PC-9 (cell line): Measurements from ENCODE around the gene AEN. TPM values are rescaled to one million over a fixed set of nuclear protein-coding genes. Genes with fewer than 3 reads are reported as not detected.

Experiments used
- BruUV-seq: library from RNA; stranded (reverse); fragments of 400-500 nt; replicated peaks from 2 replicates; lab custom pipeline; 2021; lab: Mats Ljungman, UMichigan
- CTCF ChIA-PET: fragments of 300-600 bp; sonication (Branson Sonifier 250); formaldehyde crosslinking; loops from one replicate; lab custom pipeline; 2022; ENCODE audit warnings: antibody characterized with exemption; lab: Charles Lee
- POLR2A ChIA-PET: fragments of 300-600 bp; sonication (Branson Sonifier 250); formaldehyde crosslinking; loops from one replicate; lab custom pipeline; 2022; ENCODE audit warnings: antibody characterized with exemption; ENCODE audit not compliant: unreplicated experiment; lab: Charles Lee
- DNase-seq, 2 experiments: peaks; one replicate each; pipeline versions ENCODE4 v3.0.0 to v3.0.0-alpha.2; 2015 to 2022; ENCODE audit warnings: mixed read lengths in 1 of 2
- H2AFZ ChIP-seq: fragments of 200-600 bp; sonication (generic); 2 replicates; pipeline ENCODE4 v1.8.1; 2017; ENCODE audit warnings: antibody characterized with exemption
- H3F3A ChIP-seq: fragments of 200-600 bp; sonication (generic); 2 replicates; pipeline ENCODE4 v1.8.1; 2017; ENCODE audit warnings: antibody characterized with exemption, mild to moderate bottlenecking, low read depth; ENCODE audit not compliant: insufficient read depth
- H3K27ac ChIP-seq: fragments of 200-600 bp; sonication (generic); 2 replicates; pipeline ENCODE4 v1.6.1; 2016; ENCODE audit warnings: mixed run types
- H3K27me3 ChIP-seq: fragments of 200-600 bp; sonication (generic); 2 replicates; pipeline ENCODE4 v1.6.1; 2016; ENCODE audit warnings: low read depth, mixed run types; ENCODE audit not compliant: insufficient read depth
- H3K36me3 ChIP-seq: fragments of 200-600 bp; sonication (generic); 2 replicates; pipeline ENCODE4 v1.6.1; 2016; ENCODE audit warnings: low read depth, mixed run types
- H3K4me1 ChIP-seq: fragments of 200-600 bp; sonication (generic); replicated peaks from 2 replicates; pipeline ENCODE4 v1.6.1; 2016; ENCODE audit warnings: mixed run types; ENCODE audit not compliant: insufficient read depth
- H3K4me2 ChIP-seq: fragments of 200-600 bp; sonication (generic); 2 replicates; pipeline ENCODE4 v1.6.1; 2017; ENCODE audit warnings: mixed run types
- H3K4me3 ChIP-seq: fragments of 200-600 bp; sonication (generic); 2 replicates; pipeline ENCODE4 v1.6.1; 2016; ENCODE audit warnings: mixed run types
- H3K79me2 ChIP-seq: fragments of 200-600 bp; sonication (generic); 2 replicates; pipeline ENCODE4 v1.6.1; 2017; ENCODE audit warnings: low read depth, mixed run types
- H3K9me2 ChIP-seq: fragments of 200-600 bp; sonication (generic); 2 replicates; pipeline ENCODE4 v1.8.1; 2017; ENCODE audit warnings: mild to moderate bottlenecking; ENCODE audit not compliant: insufficient read depth
- H3K9me3 ChIP-seq: fragments of 200-600 bp; sonication (generic); 2 replicates; pipeline ENCODE4 v1.8.1; 2016; ENCODE audit warnings: low read depth; ENCODE audit not compliant: insufficient read depth
- H4K20me1 ChIP-seq: fragments of 200-600 bp; sonication (generic); 2 replicates; pipeline ENCODE4 v1.8.1; 2017; ENCODE audit not compliant: insufficient read depth
- CTCF ChIP-seq: fragments of 200-600 bp; sonication (generic); conservative IDR thresholded peaks from 2 replicates; pipeline ENCODE4 v1.6.1; 2017; ENCODE audit warnings: mixed run types, antibody characterized with exemption, mild to moderate bottlenecking, moderate library complexity
- EZH2 ChIP-seq: fragments of 200-600 bp; sonication (generic); IDR thresholded peaks from 2 replicates; pipeline ENCODE4 v1.8.0; 2017; ENCODE audit warnings: antibody characterized with exemption, low read depth
- intact Hi-C: fragments of 100-400 bp; cut with micrococcal nuclease; formaldehyde crosslinking; loops from one replicate; pipeline ENCODE4 v1.10.0; 2022; ENCODE audit not compliant: unreplicated experiment
- total RNA-seq: library from RNA; stranded (reverse); gene quantifications from 2 replicates; pipeline ENCODE4 v1.2.3, GENCODE V29; 2021

AEN gene
- total RNA-seq, 1 experiment from 2014 or later, result 7.8 TPM

GRCh38 chr15:88627463-88627862 is 6.3 kb downstream of the AEN start:
- Histone ChIP-seq H3K4me3 (no peak overlapping the region), H3K27ac (no peak overlapping the region), H3K4me2 (no peak overlapping the region), H3K9me2 (no peaks in the 10 kb centered on the region), H3F3A (peaks cover 6% of the 10 kb centered on the region; the same call in 1 of the 2 replicates), H4K20me1 (peaks cover 13% of the 10 kb centered on the region; the same call in 1 of the 2 replicates), H3K9me3 (no peaks in the 10 kb centered on the region), H3K79me2 (peaks cover 55% of the 10 kb centered on the region), H3K27me3 (no peaks in the 10 kb centered on the region), H3K4me1 (peaks cover 14% of the 10 kb centered on the region), H3K36me3 (peaks cover 12% of the 10 kb centered on the region), H2AFZ (no peak overlapping the region)
- ChIA-PET POLR2A (no interaction called here), CTCF (no interaction called here)
- TF ChIP-seq CTCF, result no peak
- intact Hi-C loops, result no loop called here
- DNase-seq, result no peak
- BruUV-seq, result no TSS peak

GRCh38 chr15:88628018-88628654 is 7.0 kb downstream of the AEN start:
- H4K20me1 ChIP-seq, result peaks cover 13% of the 10 kb centered on the region; the same call in 1 of the 2 replicates
- no TSS peak for BruUV-seq

GRCh38 chr15:88629071-88629470 is 7.9 kb downstream of the AEN start:
- POLR2A ChIA-PET, result no interaction called here
- Histone ChIP-seq H3K4me2 (no peak overlapping the region), H4K20me1 (peaks cover 10% of the 10 kb centered on the region; the same call in 1 of the 2 replicates), H3K79me2 (peaks cover 39% of the 10 kb centered on the region), H3K4me1 (no peaks in the 10 kb centered on the region; the same call in 1 of the 2 replicates), H3F3A (no peaks in the 10 kb centered on the region; the same call in 1 of the 2 replicates), H2AFZ (no peak overlapping the region), H3K27ac (no peak overlapping the region), H3K36me3 (peaks cover 12% of the 10 kb centered on the region), H3K4me3 (no peak overlapping the region), H3K27me3 (no peaks in the 10 kb centered on the region), H3K9me2 (no peaks in the 10 kb centered on the region), H3K9me3 (no peaks in the 10 kb centered on the region)
- DNase-seq, result no peak
- intact Hi-C loops, result no loop called here
- TF ChIP-seq EZH2, result no peak
- TF ChIP-seq CTCF, result no peak
- BruUV-seq, result no TSS peak
- CTCF ChIA-PET, result no interaction called here

More at GRCh38 chr15:88628018-88628654, 7.0 kb downstream of the AEN start:
- ChIA-PET CTCF (no interaction called here), POLR2A (no interaction called here)
- peaks cover 12% of the 10 kb centered on the region for H3K36me3 ChIP-seq
- H3K4me1 ChIP-seq, result peaks cover 7% of the 10 kb centered on the region
- no peak overlapping the region for H3K27ac ChIP-seq
- intact Hi-C loops, result no loop called here
- no peak overlapping the region for H3K4me2 ChIP-seq
- H3K27me3 ChIP-seq, result no peaks in the 10 kb centered on the region
- no peak for DNase-seq
- H3K9me2 ChIP-seq, result no peaks in the 10 kb centered on the region
- H2AFZ ChIP-seq, result no peak overlapping the region
- no peak overlapping the region for H3K4me3 ChIP-seq
- H3K79me2 ChIP-seq, result peaks cover 48% of the 10 kb centered on the region
- H3F3A ChIP-seq, result no peaks in the 10 kb centered on the region; the same call in 1 of the 2 replicates
- no peaks in the 10 kb centered on the region for H3K9me3 ChIP-seq
- TF ChIP-seq EZH2 (no peak), CTCF (no peak)
